ENCODE measurements around the gene IRF1.
"Not testable (repeated sequence)": the region's sequence is repeated elsewhere in the genome, so short reads cannot be mapped to it uniquely, and the experiment has no call there.

IRF1 gene

GRCh38 chr5:132438267-132438645, 52.3 kb downstream of the IRF1 start:
- DNase-seq (ENCODE audit: low read depth): not testable (repeated sequence)

- no peak for DNase-seq (ENCODE audit: low read depth)
These were observed 52.8 kb downstream of the IRF1 start for GRCh38 chr5:132437604-132438266.

- no peak for DNase-seq (ENCODE audit: low read depth)
These were observed 53.6 kb downstream of the IRF1 start for GRCh38 chr5:132436936-132437335.

- DNase-seq (ENCODE audit: low read depth): no peak
These were observed 54.7 kb downstream of the IRF1 start for GRCh38 chr5:132435886-132436285.

GRCh38 chr5:132435447-132435846, 55.1 kb downstream of the IRF1 start:
- no peak for DNase-seq (ENCODE audit: low read depth)

GRCh38 chr5:132434416-132435286, 55.9 kb downstream of the IRF1 start:
- DNase-seq (ENCODE audit: low read depth): no peak

GRCh38 chr5:132433141-132433540, 57.4 kb downstream of the IRF1 start:
- DNase-seq (ENCODE audit: low read depth): no peak

- no peak for DNase-seq (ENCODE audit: low read depth)
These were observed 58.9 kb downstream of the IRF1 start for GRCh38 chr5:132431632-132432031.
